Vagina (tissue), 2 donors: ENCODE measurements around the gene MDFI.

Source experiments
- POLR2A ChIP-seq, 2 donors: fragments of 450-650 bp; IDR thresholded peaks; one replicate each; pipeline ENCODE4 v1.6.1; 2017; ENCODE audit warnings: antibody characterized with exemption in 2 of 2, mild to moderate bottlenecking in 2 of 2, moderate library complexity in 2 of 2
- POLR2AphosphoS5 ChIP-seq, 2 donors: sonication (generic); formaldehyde crosslinking; IDR thresholded peaks; one replicate each; pipeline ENCODE4 v1.9.0; 2017; ENCODE audit warnings: antibody characterized with exemption in 2 of 2, mild to moderate bottlenecking in 2 of 2, low read depth in 1 of 2; ENCODE audit not compliant: insufficient read depth in 1 of 2
- TF ChIP-seq, protein P1 (sequence below), 3 experiments: fragments of 450-650 bp in 2 of 3; fragments of 200-600 bp in 1 of 3; sonication (generic) in 1 of 3; IDR thresholded peaks; one replicate each; pipeline ENCODE4 v1.5.1; 2017 to 2019; ENCODE audit warnings: antibody characterized with exemption in 3 of 3, mild to moderate bottlenecking in 2 of 3, moderate library complexity in 2 of 3

- TF ChIP-seq, protein P1, sequence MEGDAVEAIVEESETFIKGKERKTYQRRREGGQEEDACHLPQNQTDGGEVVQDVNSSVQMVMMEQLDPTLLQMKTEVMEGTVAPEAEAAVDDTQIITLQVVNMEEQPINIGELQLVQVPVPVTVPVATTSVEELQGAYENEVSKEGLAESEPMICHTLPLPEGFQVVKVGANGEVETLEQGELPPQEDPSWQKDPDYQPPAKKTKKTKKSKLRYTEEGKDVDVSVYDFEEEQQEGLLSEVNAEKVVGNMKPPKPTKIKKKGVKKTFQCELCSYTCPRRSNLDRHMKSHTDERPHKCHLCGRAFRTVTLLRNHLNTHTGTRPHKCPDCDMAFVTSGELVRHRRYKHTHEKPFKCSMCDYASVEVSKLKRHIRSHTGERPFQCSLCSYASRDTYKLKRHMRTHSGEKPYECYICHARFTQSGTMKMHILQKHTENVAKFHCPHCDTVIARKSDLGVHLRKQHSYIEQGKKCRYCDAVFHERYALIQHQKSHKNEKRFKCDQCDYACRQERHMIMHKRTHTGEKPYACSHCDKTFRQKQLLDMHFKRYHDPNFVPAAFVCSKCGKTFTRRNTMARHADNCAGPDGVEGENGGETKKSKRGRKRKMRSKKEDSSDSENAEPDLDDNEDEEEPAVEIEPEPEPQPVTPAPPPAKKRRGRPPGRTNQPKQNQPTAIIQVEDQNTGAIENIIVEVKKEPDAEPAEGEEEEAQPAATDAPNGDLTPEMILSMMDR (IDR thresholded peaks at IDR 0.05): no peak
- TF ChIP-seq POLR2A (IDR thresholded peaks at IDR 0.05) (no peak), POLR2AphosphoS5 (IDR thresholded peaks at IDR 0.05; ENCODE audit: insufficient read depth in 1 of 2, low read depth in 1 of 2) (no peak)
Measured at GRCh38 chr6:41625442-41625841, 12.8 kb upstream of the MDFI start.
